Osteocyte (in vitro differentiated cells): ENCODE results near the gene TACC2. TPM values are rescaled to one million over a fixed set of nuclear protein-coding genes. Genes with fewer than 3 reads are reported as not detected.
A peak's percentile ranks its signal among the peaks of the same experiment; 100 is the strongest.

Source experiments
- DNase-seq: peaks from one replicate; pipeline ENCODE4 v3.0.0; 2021; ENCODE audit warnings: mixed read lengths; ENCODE audit not compliant: unreplicated experiment; ENCODE audit errors: extremely low spot score
- H3K27ac Mint-ChIP-seq: one replicate; pipeline ENCODE4 v1.8.0; 2021; ENCODE audit warnings: mild to moderate bottlenecking, mixed read lengths; ENCODE audit not compliant: unreplicated experiment
- H3K27me3 Mint-ChIP-seq: one replicate; pipeline ENCODE4 v1.8.0; 2021; ENCODE audit warnings: mixed read lengths; ENCODE audit not compliant: unreplicated experiment
- H3K36me3 Mint-ChIP-seq: one replicate; pipeline ENCODE4 v1.8.0; 2021; ENCODE audit warnings: mixed read lengths; ENCODE audit not compliant: unreplicated experiment
- H3K4me1 Mint-ChIP-seq: one replicate; pipeline ENCODE4 v1.8.0; 2021; ENCODE audit warnings: mixed read lengths; ENCODE audit not compliant: unreplicated experiment
- H3K4me3 Mint-ChIP-seq: one replicate; pipeline ENCODE4 v1.8.0; 2021; ENCODE audit warnings: mild to moderate bottlenecking, moderate library complexity, mixed read lengths; ENCODE audit not compliant: unreplicated experiment
- H3K9me3 Mint-ChIP-seq: one replicate; pipeline ENCODE4 v1.8.0; 2021; ENCODE audit warnings: mixed read lengths; ENCODE audit not compliant: unreplicated experiment
- total RNA-seq: library from RNA; stranded (reverse); gene quantifications from 2 replicates; pipeline ENCODE4 v1.2.1, GENCODE V29; 2021
- TF ChIP-seq, protein P1 (sequence below): fragments of 200-600 bp; sonication (generic); IDR thresholded peaks from 2 replicates; pipeline ENCODE4 v1.5.0; 2021; ENCODE audit warnings: antibody characterized with exemption, mild to moderate bottlenecking, moderate library complexity

TACC2 gene
- total RNA-seq, 1 donor from 2014 or later, result 64.2 TPM

GRCh38 chr10:122173766-122174435 lies 184.9 kb downstream of the TACC2 start:
- H3K36me3 Mint-ChIP-seq, result no peaks in the 10 kb centered on the region
- DNase-seq, result no peak
- H3K27me3 Mint-ChIP-seq, result no peaks in the 10 kb centered on the region
- peaks cover 47% of the 10 kb centered on the region for H3K4me1 Mint-ChIP-seq
- H3K27ac Mint-ChIP-seq, result no peak overlapping the region
- H3K4me3 Mint-ChIP-seq, result no peak overlapping the region
- TF ChIP-seq, protein P1, sequence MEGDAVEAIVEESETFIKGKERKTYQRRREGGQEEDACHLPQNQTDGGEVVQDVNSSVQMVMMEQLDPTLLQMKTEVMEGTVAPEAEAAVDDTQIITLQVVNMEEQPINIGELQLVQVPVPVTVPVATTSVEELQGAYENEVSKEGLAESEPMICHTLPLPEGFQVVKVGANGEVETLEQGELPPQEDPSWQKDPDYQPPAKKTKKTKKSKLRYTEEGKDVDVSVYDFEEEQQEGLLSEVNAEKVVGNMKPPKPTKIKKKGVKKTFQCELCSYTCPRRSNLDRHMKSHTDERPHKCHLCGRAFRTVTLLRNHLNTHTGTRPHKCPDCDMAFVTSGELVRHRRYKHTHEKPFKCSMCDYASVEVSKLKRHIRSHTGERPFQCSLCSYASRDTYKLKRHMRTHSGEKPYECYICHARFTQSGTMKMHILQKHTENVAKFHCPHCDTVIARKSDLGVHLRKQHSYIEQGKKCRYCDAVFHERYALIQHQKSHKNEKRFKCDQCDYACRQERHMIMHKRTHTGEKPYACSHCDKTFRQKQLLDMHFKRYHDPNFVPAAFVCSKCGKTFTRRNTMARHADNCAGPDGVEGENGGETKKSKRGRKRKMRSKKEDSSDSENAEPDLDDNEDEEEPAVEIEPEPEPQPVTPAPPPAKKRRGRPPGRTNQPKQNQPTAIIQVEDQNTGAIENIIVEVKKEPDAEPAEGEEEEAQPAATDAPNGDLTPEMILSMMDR, result no peak
- no peaks in the 10 kb centered on the region for H3K9me3 Mint-ChIP-seq

GRCh38 chr10:122176232-122177213 lies 187.6 kb downstream of the TACC2 start:
- H3K9me3 Mint-ChIP-seq, result no peaks in the 10 kb centered on the region
- TF ChIP-seq, protein P1, result no peak

GRCh38 chr10:122178655-122179054 lies 189.7 kb downstream of the TACC2 start:
- no peak for DNase-seq
- no peaks in the 10 kb centered on the region for H3K36me3 Mint-ChIP-seq
- peaks cover 56% of the 10 kb centered on the region for H3K4me1 Mint-ChIP-seq
- H3K4me3 Mint-ChIP-seq, result no peak overlapping the region
- H3K27ac Mint-ChIP-seq, result peak overlapping the region; percentile 32
- TF ChIP-seq, protein P1, result no peak
- H3K27me3 Mint-ChIP-seq, result no peaks in the 10 kb centered on the region
- H3K9me3 Mint-ChIP-seq, result no peaks in the 10 kb centered on the region

More at GRCh38 chr10:122176232-122177213, 187.6 kb downstream of the TACC2 start:
- no peak overlapping the region for H3K4me3 Mint-ChIP-seq
- DNase-seq, result no peak
- H3K27ac Mint-ChIP-seq, result peak overlapping the region; percentile 69
- no peaks in the 10 kb centered on the region for H3K36me3 Mint-ChIP-seq
- no peaks in the 10 kb centered on the region for H3K27me3 Mint-ChIP-seq
- H3K4me1 Mint-ChIP-seq, result peaks cover 51% of the 10 kb centered on the region

- Mint-ChIP-seq H3K4me1 (peaks cover 55% of the 10 kb centered on the region), H3K4me3 (no peak overlapping the region), H3K36me3 (no peaks in the 10 kb centered on the region), H3K27ac (peak overlapping the region; percentile 66), H3K9me3 (no peaks in the 10 kb centered on the region), H3K27me3 (no peaks in the 10 kb centered on the region)
- TF ChIP-seq, protein P1, result no peak
- DNase-seq, result no peak
Observed at GRCh38 chr10:122181041-122181732, 192.2 kb downstream of the TACC2 start.
